OCI-M2 (cell line): ENCODE data around the gene PTTG1IP.
"Not testable (repeated sequence)": the region's sequence is repeated elsewhere in the genome, so short reads cannot be mapped to it uniquely, and the experiment has no call there.

Source experiments
- DNase-seq: peaks from one replicate; lab custom pipeline; 2025; ENCODE audit not compliant: unreplicated experiment; lab: John Stamatoyannopoulos, UW

PTTG1IP gene

GRCh38 chr21:44873356-44874239 lies at the start of gene PTTG1IP:
PTTG1IP (minus strand) TSS chr21:44873690; CDS start chr21:44873616, 74 bp downstream.
- DNase-seq: peak; percentile 96

- no peak for DNase-seq
These were observed 48.4 kb upstream of the PTTG1IP start for GRCh38 chr21:44921928-44922327.

GRCh38 chr21:44920694-44921604 lies 47.5 kb upstream of the PTTG1IP start, which contains the start of gene ITGB2:
ITGB2 (minus strand) TSS chr21:44920899; CDS start chr21:44910782, 10,117 bp downstream.
- DNase-seq: no peak

GRCh38 chr21:44919913-44920693 lies 46.6 kb upstream of the PTTG1IP start:
- no peak for DNase-seq

GRCh38 chr21:44919111-44919912 lies 45.8 kb upstream of the PTTG1IP start:
- DNase-seq: no peak

- no peak for DNase-seq
These were observed 45.1 kb upstream of the PTTG1IP start for GRCh38 chr21:44918581-44919033.

GRCh38 chr21:44918107-44918470 lies 44.6 kb upstream of the PTTG1IP start:
- DNase-seq: no peak

- no peak for DNase-seq
These were observed 44.1 kb upstream of the PTTG1IP start for GRCh38 chr21:44917446-44918106.

GRCh38 chr21:44916965-44917364 lies 43.5 kb upstream of the PTTG1IP start:
- DNase-seq: no peak

- no peak for DNase-seq
These were observed 40.8 kb upstream of the PTTG1IP start for GRCh38 chr21:44914176-44914874.

GRCh38 chr21:44913425-44914175 lies 40.1 kb upstream of the PTTG1IP start:
- DNase-seq: no peak

GRCh38 chr21:44912506-44913412 lies 39.3 kb upstream of the PTTG1IP start:
- DNase-seq: not testable (repeated sequence)

GRCh38 chr21:44912158-44912473 lies 38.6 kb upstream of the PTTG1IP start:
- DNase-seq: no peak

- no peak for DNase-seq
These were observed 38.1 kb upstream of the PTTG1IP start for GRCh38 chr21:44911384-44912157.

- DNase-seq: no peak
These were observed 37.5 kb upstream of the PTTG1IP start for GRCh38 chr21:44911068-44911383.

GRCh38 chr21:44910229-44911067 lies 37.0 kb upstream of the PTTG1IP start:
- DNase-seq: no peak
